Memory B cell (primary cell): ENCODE measurements around the gene ICAM4.
"Not testable (repeated sequence)": the region's sequence is repeated elsewhere in the genome, so short reads cannot be mapped to it uniquely, and the experiment has no call there.

Source experiments
- ATAC-seq: fragments of 150-1000 bp; cut with Tn5 transposase; 2 replicates; pipeline ENCODE4 v1.10.0; 2021; ENCODE audit warnings: low read depth, mild to moderate bottlenecking, moderate library complexity
- DNase-seq, 2 donors: peaks; one replicate each; pipeline ENCODE4 v3.0.0; 2022; ENCODE audit warnings: low spot score in 2 of 2
- H3K27ac Mint-ChIP-seq: one replicate; pipeline ENCODE4 v1.8.0; 2022; ENCODE audit warnings: mild to moderate bottlenecking, moderate library complexity, mixed read lengths
- H3K27me3 Mint-ChIP-seq: one replicate; pipeline ENCODE4 v1.8.0; 2022; ENCODE audit warnings: mixed read lengths
- H3K36me3 Mint-ChIP-seq: one replicate; pipeline ENCODE4 v1.8.0; 2022; ENCODE audit warnings: mild to moderate bottlenecking, mixed read lengths
- H3K4me1 Mint-ChIP-seq: one replicate; pipeline ENCODE4 v1.8.0; 2022; ENCODE audit warnings: mixed read lengths
- H3K4me3 Mint-ChIP-seq: one replicate; pipeline ENCODE4 v1.8.0; 2022; ENCODE audit warnings: mild to moderate bottlenecking, moderate library complexity, mixed read lengths
- H3K9me3 Mint-ChIP-seq: one replicate; pipeline ENCODE4 v1.8.0; 2022; ENCODE audit warnings: mixed read lengths

The ICAM4 gene

DNA sequence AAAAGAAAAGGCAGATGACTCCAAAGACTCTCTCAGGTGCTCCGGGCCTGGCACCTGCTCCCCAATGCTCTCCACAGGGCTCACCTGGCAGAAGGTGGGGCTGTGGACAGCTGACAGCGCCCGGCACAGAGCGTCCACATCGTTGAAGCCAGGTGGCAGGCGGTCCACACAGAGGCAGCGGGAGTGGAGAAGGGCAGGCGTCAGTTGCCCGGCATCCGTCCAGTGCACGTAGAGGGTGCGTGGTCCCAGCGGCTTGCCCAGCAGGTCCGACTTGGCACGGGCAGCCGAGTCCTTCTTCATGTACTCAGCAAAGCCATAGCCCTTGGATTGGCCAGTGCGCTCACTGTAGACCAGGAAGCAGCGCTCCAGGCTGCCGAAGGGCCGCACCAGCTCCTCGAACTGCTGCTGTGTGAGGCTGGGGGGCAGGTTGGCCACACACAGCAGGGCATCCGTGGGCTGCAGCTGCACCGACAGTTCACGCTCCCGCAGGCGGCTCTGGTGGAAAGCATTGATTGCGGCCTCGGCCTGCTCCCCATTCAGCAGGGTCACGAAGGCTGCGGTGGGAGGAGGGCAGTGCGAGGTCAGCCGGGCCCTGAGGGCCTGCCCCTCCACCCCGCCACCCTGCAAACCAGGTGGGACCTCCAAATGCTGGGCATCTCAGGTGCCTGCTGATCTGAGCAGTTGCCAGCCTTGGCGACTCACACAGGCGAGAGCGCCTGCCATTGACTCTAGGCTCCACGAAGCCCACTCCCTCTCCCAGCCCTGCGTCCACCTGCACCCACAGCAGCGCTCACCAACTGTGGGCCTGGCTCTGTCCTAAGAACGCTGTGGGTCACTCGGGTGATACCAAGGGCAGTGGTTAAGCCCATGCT, 42.0 kb downstream of the ICAM4 start:
- Mint-ChIP-seq H3K9me3 (no peaks in the 10 kb centered on the region), H3K27me3 (no peaks in the 10 kb centered on the region), H3K36me3 (peaks cover 5% of the 10 kb centered on the region), H3K4me3 (no peak overlapping the region), H3K4me1 (peaks cover 7% of the 10 kb centered on the region), H3K27ac (no peak overlapping the region)
- ATAC-seq (no peak), DNase-seq (no peak)

DNA sequence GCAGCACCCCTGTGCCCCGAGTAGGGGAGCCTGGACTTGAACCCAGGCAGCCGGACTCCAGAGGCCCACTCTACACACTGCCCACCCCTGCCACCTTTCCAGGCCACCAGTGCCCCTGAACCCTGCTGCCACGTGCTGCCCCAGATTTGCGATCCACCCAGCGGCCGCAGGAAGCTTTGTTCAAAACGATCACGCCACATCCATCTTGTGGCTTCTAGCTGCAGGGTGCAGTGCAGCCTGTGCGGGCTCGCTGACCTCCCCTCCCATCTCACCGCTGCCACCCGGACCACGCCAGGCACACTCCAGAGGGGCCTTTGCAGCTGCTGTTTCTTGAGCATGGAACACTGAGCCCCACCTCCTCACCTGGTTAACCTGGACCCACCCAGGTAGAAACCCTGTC, 42.8 kb downstream of the ICAM4 start:
- no peak overlapping the region for H3K27ac Mint-ChIP-seq
- ATAC-seq: no peak
- H3K27me3 Mint-ChIP-seq: no peaks in the 10 kb centered on the region

DNA sequence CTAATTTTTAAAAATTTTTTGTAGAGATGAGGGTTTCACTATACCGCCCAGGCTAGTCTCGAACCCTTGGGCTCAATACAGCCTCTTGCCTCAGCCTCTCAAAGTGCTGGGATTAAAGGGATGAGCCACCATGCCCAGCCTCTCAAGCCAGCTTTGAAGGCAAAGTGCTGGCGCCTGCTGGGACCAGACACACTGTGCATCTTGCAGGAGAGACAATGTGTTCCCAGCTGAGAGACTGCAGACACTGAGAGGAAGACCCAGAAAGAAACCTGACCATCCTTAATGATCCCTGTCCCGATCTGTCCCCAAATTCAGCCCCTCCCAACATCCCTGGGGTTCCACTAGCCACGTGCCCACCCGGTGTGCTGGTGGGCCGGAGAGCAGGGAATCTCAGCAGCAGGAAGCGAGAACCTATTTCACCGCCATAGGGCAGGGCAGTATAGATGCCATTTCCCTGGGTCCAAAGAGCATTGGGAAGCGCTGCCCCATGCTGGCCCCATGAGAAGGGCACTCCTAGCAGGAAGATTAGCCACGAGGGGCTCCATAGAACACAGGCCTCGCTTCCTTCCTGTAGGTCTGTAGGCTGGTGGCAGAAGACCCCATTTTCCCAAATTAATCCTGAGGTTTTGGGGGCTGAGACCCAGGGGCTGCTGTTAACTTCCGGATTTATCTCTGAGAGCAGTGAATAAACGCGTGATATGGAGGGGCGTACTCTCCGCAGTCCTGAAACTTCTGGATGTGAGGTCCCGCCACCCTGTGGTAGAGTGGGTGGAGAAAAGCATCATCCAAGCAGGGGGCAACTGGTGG, 45.6 kb downstream of the ICAM4 start:
- no peak for DNase-seq
- Mint-ChIP-seq H3K4me1 (peaks cover 10% of the 10 kb centered on the region), H3K9me3 (no peaks in the 10 kb centered on the region), H3K27me3 (no peaks in the 10 kb centered on the region), H3K4me3 (peak overlapping the region; percentile 87), H3K36me3 (peaks cover 7% of the 10 kb centered on the region), H3K27ac (peak overlapping the region; percentile 94)
- peak; percentile 0 for ATAC-seq

More for the DNA sequence above, 42.8 kb downstream of the ICAM4 start:
- Mint-ChIP-seq H3K4me1 (peaks cover 7% of the 10 kb centered on the region), H3K4me3 (no peak overlapping the region), H3K9me3 (no peaks in the 10 kb centered on the region), H3K36me3 (peaks cover 5% of the 10 kb centered on the region)
- DNase-seq: no peak

DNA sequence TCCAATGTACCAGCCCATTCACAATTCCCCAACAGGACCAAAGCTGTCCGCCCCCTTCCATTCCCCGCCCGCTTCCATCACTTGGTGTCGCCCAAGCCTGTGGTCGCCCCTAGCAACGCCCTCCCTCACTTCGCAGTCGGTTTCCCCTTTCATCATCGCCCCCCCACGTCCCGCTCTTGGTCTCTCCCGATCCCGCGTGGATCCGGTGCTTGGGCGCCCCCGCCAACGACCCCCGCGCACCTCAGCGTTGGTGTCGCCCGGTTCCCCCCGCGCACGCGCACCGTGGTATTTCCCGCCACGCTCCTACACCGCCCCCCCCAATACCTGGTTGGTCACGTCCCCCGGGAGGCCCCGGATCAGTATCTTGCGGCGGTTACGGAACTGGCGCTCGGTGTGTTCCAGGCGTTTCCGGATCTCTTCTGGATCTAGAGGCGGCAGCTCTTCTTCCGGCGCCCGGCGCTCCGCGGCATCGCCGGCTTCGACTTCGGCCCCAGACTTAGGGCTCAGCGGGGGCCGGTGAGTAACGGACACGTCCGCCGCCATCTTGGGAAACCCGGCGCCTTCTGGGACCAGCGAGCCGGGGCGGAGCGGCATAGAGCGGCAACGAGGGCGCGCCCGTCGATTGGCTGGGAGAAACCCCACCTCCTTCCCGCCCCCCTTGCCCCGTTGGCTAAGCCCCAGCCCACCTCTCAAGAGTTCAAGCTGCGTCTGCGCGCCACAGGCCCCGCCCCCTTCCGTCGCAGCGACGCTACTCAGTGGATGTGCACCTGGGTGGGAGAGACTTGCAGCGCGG, 46.4 kb downstream of the ICAM4 start, which contains the start of gene RAVER1:
Gene RAVER1, minus strand, starts transcription at position 565 of the 793 bp plus-strand sequence. Its CDS starts 22 bp downstream, at position 543.
- Mint-ChIP-seq H3K36me3 (peaks cover 5% of the 10 kb centered on the region), H3K27me3 (no peaks in the 10 kb centered on the region), H3K9me3 (no peaks in the 10 kb centered on the region), H3K27ac (peak within 1 kb of the TSS; percentile 94), H3K4me1 (peaks cover 10% of the 10 kb centered on the region), H3K4me3 (peak within 1 kb of the TSS; percentile 87)
- DNase-seq: peak; percentile 92 to 96
- peak; percentile 91 for ATAC-seq

DNA sequence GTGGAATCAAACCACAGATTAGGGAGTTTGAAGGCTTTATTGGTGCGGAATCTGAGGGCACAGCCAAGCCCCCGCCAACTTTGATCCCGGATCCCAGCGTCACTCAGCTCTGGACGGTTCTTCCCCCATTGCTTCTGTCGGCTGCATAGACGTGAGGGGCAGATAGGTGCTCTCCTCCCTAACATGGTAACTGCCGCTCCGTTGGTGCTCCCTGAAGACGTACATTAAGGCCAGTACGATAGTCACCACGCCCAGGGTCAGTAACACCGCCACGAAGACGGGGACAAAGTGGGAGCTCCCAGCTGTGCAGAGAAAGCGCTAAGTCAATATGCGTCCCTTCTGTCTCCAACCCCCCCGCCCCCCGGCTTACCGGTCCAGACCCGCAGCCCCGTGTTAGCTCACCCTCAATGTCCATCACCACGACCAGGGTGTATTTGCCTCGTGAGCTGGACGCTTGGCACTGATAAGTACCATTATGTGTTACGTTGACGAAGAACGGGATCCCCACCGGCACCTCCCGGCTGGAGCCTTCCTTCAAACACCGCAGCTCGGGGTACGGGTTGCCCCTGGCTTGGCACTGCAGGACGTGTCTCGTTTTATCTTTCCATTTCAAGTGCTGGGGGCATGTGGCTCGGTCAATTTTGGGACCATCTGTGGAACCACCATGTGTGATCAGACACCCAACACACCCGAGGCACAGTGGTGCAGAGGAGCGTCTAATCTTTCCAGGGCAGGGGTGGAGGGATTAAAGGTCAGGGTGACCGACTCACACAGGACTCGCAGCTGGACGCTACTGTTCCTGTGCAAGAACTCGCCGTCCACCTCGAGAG, 47.2 kb downstream of the ICAM4 start:
- peaks cover 17% of the 10 kb centered on the region for H3K4me1 Mint-ChIP-seq
- H3K9me3 Mint-ChIP-seq: no peaks in the 10 kb centered on the region
- H3K36me3 Mint-ChIP-seq: peaks cover 5% of the 10 kb centered on the region
- no peak for DNase-seq
- no peaks in the 10 kb centered on the region for H3K27me3 Mint-ChIP-seq
- peak overlapping the region; percentile 94 for H3K27ac Mint-ChIP-seq
- no peak for ATAC-seq
- peak overlapping the region; percentile 87 for H3K4me3 Mint-ChIP-seq

DNA sequence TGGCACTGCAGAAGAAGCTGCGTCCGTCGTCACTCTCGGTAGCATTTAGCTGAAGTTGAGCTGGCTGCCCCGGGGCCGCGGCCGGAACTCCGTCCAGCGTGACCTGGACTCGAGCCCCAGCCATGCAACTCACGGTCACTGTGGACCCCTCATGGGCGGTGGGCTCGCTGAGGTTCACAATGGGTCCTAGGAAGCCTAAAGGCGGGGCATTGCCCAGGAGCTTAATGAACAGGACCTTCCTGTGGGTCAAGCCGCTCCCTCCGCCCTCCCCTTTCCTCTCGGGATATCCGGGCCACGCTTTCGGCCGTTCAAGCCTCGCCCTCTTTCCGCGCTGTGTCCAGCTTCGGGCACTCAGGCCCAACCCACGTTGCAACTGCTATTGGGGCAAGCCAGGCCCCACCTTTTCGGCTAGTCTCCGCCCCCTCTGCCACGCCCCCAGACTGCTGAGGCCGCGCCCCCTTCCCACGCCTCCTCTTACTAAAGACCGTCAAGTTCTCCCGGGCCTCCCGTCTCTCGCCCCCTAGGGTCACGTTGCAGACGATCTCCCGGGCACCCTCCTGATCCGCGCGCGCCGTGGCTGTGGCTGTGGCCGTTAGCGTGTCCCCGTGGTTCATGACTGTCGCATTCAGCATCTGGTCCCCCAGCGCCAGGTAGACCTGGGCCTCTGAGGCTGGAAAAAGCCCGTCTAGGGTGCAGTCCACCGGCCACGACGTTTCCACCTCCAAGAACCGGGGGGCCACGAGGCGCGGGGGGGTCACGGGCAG, 48.0 kb downstream of the ICAM4 start:
- DNase-seq: no peak
- Mint-ChIP-seq H3K27me3 (no peaks in the 10 kb centered on the region), H3K36me3 (peaks cover 2% of the 10 kb centered on the region), H3K9me3 (no peaks in the 10 kb centered on the region), H3K4me3 (peak overlapping the region; percentile 32), H3K27ac (peak overlapping the region; percentile 94), H3K4me1 (peaks cover 19% of the 10 kb centered on the region)
- ATAC-seq: no peak

DNA sequence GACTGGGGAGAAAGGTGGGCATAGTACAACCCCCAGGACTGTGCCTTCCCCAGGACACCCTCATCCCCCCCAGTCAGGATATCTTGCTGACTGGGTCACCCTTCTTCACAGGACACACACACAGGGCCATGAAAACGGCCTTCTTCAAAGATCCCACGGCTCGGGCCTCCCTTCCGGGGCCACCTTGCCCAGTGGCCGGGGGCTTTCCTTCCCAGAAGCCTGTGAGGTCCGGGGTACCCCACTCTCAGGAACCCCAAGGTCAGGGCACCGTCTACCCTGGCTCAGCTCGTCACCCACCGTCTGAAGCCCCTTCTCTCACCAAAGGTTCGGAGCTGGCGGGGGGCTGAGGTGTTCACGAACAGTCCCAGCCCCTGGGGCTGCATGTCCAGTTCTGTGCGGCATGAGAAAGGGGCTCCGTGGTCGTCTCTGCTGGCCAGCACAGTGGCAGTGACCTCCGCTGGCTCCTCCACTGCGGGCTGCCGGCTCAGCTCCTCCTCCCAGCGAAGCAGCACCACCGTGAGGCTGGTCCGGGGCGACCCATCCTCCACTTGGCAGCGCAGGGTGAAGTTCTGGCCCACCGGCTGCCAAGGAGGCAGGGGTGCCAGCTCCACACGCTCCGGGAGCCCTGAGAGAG, 48.7 kb downstream of the ICAM4 start:
- no peaks in the 10 kb centered on the region for H3K9me3 Mint-ChIP-seq
- peak overlapping the region; percentile 58 for H3K4me3 Mint-ChIP-seq
- peaks cover 2% of the 10 kb centered on the region for H3K36me3 Mint-ChIP-seq
- ATAC-seq: no peak
- DNase-seq: no peak
- peaks cover 19% of the 10 kb centered on the region for H3K4me1 Mint-ChIP-seq
- no peaks in the 10 kb centered on the region for H3K27me3 Mint-ChIP-seq
- no peak overlapping the region for H3K27ac Mint-ChIP-seq

DNA sequence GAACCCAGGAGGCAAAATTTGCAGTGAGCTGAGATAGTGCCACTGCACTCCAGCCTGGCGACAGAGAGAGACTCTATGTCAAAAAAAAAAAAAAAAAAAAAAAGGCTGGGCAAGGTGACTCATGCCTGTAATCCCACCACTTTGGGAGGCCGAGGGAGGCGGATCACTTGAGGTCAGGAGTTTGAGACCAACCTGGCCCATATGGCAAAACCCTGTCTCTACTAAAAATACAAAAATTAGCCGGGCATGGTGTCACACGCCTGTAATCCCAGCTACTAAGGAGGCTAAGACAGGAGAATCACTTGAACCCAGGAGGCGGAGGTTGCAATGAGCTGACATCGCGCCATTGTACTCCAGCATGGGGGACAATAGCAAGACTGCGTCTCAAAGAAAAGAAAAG, 50.0 kb downstream of the ICAM4 start:
- H3K9me3 Mint-ChIP-seq, DNase-seq, H3K4me3 Mint-ChIP-seq, H3K27ac Mint-ChIP-seq, H3K27me3 Mint-ChIP-seq, H3K36me3 Mint-ChIP-seq, ATAC-seq: not testable (repeated sequence)
- peaks cover 22% of the 10 kb centered on the region for H3K4me1 Mint-ChIP-seq
